Kidney epithelial cell (primary cell): ENCODE results near the gene SELPLG. TPM values are rescaled to one million over a fixed set of nuclear protein-coding genes. Genes with fewer than 3 reads are reported as not detected.

ENCODE experiments used
- DNase-seq: peaks from one replicate; pipeline ENCODE4 v3.0.0-alpha.2; 2010; ENCODE audit warnings: low read depth
- H3K27me3 ChIP-seq: 2 replicates; pipeline ENCODE4 v1.6.0; 2011; ENCODE audit warnings: low read length; ENCODE audit not compliant: control insufficient read depth, insufficient read depth
- H3K36me3 ChIP-seq: 2 replicates; pipeline ENCODE4 v1.5.1; 2011; ENCODE audit warnings: low read length; ENCODE audit not compliant: control insufficient read depth, insufficient read depth
- H3K4me3 ChIP-seq: 2 replicates; pipeline ENCODE4 v1.5.1; 2011; ENCODE audit warnings: low read depth, mild to moderate bottlenecking, control low read depth, low read length
- total RNA-seq: library from RNA; depleted of rRNA; stranded (reverse); fragments of >200 nt; gene quantifications from 2 replicates; pipeline ENCODE4 v1.2.3, GENCODE V29; 2015
- TF ChIP-seq, protein P1 (sequence below): IDR thresholded peaks from 2 replicates; pipeline ENCODE4 v1.5.1; 2011; ENCODE audit warnings: mild to moderate bottlenecking, moderate library complexity, low read length, control low read depth, inconsistent platforms; ENCODE audit not compliant: insufficient read depth, poor library complexity, severe bottlenecking

The SELPLG gene
- total RNA-seq, 1 donor from 2014 or later: 0.42 TPM

DNA sequence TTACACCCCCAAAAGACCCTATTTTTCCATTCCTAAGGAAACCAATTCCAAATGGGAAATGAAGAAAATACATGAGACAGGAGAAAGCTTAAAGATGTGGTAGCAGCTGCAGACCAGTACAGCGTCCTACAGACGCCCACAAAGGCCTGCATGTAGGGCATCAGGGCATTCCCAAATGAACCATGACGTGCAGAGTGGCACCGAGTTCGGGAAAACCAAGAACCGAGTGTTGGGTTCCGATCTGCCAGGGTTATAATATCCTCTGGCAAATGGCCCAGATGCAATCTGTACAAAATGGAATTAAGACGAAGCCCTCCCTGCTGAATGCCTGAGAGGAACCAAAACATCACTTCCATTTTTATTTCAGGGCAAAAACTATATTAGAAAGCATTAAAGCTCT is 34.4 kb upstream of the SELPLG start:
- Histone ChIP-seq H3K27me3 (no peaks in the 10 kb centered on the region), H3K4me3 (no peak overlapping the region), H3K36me3 (no peaks in the 10 kb centered on the region)
- TF ChIP-seq, protein P1, sequence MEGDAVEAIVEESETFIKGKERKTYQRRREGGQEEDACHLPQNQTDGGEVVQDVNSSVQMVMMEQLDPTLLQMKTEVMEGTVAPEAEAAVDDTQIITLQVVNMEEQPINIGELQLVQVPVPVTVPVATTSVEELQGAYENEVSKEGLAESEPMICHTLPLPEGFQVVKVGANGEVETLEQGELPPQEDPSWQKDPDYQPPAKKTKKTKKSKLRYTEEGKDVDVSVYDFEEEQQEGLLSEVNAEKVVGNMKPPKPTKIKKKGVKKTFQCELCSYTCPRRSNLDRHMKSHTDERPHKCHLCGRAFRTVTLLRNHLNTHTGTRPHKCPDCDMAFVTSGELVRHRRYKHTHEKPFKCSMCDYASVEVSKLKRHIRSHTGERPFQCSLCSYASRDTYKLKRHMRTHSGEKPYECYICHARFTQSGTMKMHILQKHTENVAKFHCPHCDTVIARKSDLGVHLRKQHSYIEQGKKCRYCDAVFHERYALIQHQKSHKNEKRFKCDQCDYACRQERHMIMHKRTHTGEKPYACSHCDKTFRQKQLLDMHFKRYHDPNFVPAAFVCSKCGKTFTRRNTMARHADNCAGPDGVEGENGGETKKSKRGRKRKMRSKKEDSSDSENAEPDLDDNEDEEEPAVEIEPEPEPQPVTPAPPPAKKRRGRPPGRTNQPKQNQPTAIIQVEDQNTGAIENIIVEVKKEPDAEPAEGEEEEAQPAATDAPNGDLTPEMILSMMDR: no peak
- no peak for DNase-seq

DNA sequence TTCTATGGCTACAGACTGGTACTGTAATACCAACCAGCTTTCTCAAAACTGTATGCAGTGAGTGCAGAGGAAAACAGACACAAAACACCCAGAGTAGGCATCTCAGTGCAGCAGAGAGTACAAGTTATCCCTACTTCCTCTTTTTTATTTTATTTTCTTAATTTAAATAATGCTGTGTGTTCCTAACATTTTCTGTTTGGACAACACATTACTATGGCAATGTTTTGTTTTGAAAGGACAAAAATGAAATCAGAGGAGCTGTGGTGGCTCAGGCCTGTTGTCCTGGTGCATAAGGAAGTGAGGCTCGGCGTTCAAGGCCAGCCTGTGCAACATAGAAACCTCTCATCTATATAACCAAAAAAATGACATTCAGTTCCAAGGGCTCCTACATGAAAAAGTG is 33.7 kb upstream of the SELPLG start:
- Histone ChIP-seq H3K27me3 (no peaks in the 10 kb centered on the region), H3K36me3 (no peaks in the 10 kb centered on the region), H3K4me3 (no peak overlapping the region)
- TF ChIP-seq, protein P1: no peak
- no peak for DNase-seq

DNA sequence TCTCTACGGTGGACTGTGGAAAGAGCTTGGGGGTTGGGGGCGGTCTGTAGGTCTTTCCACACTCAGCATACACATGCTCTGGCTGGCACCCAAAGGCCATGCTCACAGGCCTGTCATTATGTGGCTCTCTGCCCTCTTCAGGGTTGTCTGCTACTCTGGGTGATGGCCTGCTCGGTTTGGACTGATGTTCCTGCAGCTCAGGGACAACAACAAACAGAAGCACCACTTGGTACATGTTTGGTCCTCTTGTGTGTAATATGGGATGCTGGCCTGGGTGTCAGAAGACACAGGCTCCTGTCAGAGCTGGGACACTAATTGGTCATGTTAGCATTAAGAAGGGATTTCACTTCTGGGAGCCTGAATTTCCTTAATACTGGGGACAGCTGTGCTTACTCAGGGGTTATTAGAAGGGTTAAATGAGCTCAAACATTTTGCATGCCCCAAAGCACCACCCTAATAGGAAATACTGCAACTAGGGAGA is 32.7 kb upstream of the SELPLG start:
- Histone ChIP-seq H3K36me3 (no peaks in the 10 kb centered on the region), H3K27me3 (no peaks in the 10 kb centered on the region), H3K4me3 (no peak overlapping the region)
- TF ChIP-seq, protein P1: no peak
- no peak for DNase-seq

DNA sequence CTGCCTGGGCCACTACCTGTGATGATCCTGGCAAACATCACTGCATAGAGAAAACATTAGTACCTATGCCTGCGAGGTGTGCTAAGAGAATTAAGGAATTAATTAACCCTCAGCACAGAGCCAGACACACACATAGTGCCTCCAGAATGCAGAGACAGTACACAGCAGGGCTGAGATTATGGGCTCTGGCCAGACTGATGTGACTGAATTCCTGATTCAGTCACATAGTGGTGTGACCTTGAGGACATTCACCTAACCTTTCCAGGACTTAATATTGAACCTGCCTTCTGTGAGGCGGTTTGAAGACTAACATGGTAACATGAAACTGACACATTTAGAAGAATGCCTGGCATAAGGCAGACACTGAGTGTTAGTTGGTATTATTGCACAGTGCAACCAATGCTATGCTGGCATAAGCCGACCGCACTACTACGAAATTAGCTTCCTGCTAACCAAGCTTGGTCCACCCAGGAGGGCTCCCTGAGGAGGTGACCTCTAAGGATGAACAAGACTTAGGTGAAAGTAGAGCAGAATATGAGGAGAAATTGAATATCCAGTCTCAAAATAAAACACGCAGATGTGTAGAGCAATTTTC is 32.0 kb upstream of the SELPLG start:
- TF ChIP-seq, protein P1: no peak
- Histone ChIP-seq H3K27me3 (no peaks in the 10 kb centered on the region), H3K4me3 (no peak overlapping the region), H3K36me3 (no peaks in the 10 kb centered on the region)
- DNase-seq: no peak

DNA sequence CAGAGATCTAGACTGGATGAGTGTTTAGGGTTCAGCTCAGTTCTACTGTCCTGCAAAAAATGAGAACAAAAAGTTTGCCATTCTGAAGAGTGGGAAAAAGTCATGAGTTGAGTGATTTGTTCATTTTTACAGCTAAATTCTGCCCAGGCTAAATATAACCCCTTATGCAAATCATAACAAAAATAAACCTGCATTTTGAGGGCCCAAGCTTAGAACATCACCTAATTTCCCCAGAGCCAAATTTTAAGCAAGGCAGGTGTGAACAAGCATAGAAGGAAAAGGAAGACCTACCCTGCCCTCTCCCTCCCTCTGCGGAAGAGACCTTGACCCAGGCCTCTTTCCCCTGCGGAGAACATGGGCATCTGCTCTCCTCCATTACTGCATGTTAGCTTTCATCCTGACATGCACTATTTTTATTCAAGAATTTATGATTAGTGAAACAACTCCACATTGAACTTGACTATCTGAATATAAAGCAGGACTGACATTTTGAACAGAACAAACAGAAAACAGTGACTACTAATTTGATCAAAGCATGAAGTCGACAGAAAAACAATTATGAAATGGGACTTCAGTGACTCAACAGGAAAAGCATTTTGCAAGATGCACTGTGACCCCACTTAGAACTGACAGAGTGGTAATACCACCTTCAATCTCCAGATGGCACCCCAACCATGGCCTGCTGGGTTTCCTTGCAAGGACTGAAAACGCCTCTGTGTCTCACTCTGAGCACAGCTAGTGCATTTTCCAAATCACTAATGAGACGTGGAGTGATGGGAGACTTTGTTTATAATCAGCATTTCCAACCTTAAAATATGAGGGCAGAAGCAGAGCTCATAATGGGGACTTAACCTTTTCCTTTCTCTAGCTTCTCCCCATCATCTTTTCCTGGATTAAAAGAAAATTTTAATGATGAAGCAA is 30.9 kb upstream of the SELPLG start:
- no peak overlapping the region for H3K4me3 ChIP-seq
- TF ChIP-seq, protein P1: peak; percentile 90
- H3K27me3 ChIP-seq: no peaks in the 10 kb centered on the region
- DNase-seq: peak; percentile 74
- no peaks in the 10 kb centered on the region for H3K36me3 ChIP-seq
